NK-92 treated with Interleukin-12 subunit alpha and Interleukin-12 subunit beta, amount 100 ng/mL, for 24 hours (cell line): ENCODE measurements around the gene AFF4.

Source experiments
- DNase-seq: peaks from one replicate; lab custom pipeline; 2025; lab: John Stamatoyannopoulos, UW

AFF4 gene

DNA sequence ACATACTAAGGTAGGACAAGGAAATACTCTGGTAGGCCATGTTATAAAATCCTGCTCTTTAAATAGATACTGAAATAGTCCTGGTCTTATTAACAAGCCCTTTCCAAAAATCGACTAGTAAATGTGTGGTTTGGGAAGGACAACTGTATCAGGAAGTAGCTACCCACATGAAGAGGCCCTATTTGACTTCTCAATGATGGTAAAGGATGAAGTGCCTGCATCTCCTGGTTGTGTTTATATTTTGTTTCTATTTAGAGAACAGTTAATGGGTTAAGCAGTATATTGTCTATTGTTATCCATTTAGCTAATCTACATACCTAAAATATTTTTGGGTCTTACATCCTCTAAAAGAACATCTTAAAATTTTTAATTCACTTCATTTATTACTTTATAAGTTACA, 109.6 kb downstream of the AFF4 start:
- no peak for DNase-seq

GRCh38 chr5:132853323-132853722, 110.1 kb downstream of the AFF4 start:
- DNase-seq, result no peak

DNA sequence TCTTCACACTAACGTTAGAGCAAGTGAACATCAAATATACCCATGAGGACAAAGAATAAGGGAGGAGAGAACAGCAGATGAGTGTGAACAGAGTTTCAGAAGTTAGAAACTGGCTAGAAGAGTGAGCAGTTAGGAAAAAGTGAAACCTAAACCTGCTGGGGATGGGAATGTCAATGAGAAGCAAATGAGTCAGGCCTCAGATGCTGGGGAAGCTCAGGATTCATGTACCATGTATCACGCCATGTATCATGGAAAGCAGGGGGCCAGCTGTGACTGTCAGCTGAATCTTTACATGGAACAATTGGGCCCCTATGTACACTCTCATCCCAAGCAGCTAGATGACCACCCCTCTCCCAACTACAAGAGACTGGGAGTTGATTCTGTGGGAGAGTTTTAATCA, 113.4 kb downstream of the AFF4 start:
- DNase-seq, result no peak

DNA sequence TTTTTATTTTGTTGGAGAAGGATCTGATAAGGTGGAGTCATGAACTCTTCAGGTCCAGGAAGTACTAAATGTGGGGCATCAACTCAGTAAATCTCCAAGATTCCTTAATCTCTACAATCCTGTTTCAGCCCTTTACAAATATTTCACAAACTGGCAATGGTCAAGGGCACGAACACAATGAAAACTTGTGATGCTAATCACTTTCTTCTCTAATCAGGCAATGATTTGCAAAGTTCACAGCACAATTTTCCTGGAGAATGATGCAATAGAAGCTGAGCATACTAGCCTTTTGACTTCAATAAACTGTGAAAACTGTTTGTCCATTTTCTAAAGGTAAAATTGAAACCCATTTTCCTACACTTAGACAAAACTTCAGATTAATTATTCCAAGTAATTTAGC, 114.1 kb downstream of the AFF4 start:
- no peak for DNase-seq

DNA sequence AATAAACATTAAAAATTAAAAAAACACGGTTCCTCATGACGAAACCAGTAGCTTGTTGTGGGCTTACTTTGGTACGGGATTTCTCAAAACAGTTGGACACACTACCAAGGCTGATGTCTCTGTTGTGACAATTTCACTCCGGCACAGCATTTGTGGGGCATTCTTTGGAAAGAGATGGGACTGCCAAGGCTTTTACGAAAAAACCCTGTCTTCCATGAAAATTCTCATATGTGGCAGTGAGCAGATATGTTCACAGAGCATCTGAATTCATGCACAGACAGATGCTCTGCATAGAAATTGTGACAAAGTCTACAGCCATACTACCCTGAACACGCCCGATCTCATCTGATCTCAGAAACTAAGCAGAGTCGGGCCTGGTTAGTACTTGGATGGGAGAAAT, 115.2 kb downstream of the AFF4 start:
- DNase-seq, result no peak

DNA sequence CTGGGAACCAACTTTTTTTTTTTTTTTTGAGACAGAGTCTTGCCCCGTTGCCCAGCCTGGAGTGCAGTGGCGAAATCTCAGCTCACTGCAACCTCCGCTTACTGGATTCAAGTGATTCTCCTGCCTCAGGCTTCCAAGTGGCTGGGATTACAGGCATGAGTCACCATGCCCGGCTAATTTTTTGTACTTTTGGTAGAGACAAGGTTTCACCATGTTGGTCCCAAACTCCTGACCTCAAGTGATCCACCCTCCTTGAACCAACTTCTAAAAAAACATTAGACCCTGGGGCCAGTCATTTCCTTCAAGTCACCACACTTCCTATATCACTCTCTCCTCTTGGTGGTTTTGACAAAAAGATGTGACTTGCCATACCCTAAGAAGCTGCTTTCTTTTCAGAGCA, 122.1 kb downstream of the AFF4 start:
- no peak for DNase-seq

GRCh38 chr5:132840896-132841295, 122.5 kb downstream of the AFF4 start:
- no peak for DNase-seq

DNA sequence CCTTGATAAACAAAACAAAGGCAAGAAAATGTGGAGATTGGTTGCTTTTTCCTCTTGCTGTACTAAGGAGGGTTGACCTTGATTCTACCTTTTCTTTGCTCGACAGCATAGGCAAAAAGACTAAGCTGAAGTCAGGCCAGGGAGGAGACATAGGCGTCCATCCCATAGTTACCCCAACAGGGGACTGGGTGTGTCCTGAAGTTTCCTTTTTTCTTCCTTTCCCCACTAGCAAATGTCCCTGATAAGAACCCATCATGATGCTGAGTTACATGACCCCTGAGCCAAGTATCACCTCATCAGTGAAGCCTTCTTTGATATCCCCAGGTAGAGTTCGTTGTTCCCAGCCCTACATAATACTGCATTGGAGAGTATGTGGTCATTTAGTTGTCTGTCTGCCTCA, 123.1 kb downstream of the AFF4 start:
- DNase-seq, result no peak

DNA sequence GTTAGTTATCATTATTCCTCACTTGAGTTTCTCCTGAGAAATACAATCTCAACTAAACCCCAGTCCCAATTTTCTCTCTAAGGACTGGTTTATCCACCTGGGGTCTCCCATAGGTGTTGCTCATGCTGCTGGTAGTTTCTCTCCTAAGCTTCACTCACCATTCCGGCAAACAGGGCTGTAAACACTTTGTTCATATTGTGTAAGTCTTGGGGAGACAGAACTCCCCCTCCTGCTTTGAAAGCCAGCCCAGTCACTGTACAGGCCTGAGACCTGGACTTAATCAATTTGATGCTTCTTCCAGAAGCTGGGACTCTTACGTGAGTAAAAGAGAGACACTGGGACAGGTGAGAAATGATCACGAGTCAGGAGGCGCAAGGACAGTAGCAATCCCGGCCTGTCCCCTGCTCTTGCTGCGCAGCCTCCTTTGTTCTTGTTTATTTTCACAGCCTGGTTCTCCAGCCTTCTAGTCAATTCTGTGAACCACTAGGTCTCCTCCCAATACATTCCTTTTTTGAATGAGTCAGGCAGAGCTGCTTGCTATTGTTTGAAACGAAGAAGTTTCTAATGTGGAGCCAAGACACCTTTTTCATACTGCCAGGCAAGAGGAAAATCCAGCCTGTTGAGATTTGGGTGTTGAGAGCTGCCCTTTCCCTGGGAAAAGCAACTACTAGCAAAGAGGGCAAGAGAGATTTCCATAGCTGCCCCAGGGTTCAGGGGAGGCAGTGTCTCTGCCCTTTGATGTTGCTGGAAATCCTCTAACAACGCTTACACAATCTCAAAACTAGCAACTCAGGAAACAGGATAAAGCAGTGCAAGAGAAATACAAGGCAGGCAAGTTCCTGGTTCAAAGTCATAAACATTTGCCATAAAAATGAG, 123.8 kb downstream of the AFF4 start:
- DNase-seq, result no peak

DNA sequence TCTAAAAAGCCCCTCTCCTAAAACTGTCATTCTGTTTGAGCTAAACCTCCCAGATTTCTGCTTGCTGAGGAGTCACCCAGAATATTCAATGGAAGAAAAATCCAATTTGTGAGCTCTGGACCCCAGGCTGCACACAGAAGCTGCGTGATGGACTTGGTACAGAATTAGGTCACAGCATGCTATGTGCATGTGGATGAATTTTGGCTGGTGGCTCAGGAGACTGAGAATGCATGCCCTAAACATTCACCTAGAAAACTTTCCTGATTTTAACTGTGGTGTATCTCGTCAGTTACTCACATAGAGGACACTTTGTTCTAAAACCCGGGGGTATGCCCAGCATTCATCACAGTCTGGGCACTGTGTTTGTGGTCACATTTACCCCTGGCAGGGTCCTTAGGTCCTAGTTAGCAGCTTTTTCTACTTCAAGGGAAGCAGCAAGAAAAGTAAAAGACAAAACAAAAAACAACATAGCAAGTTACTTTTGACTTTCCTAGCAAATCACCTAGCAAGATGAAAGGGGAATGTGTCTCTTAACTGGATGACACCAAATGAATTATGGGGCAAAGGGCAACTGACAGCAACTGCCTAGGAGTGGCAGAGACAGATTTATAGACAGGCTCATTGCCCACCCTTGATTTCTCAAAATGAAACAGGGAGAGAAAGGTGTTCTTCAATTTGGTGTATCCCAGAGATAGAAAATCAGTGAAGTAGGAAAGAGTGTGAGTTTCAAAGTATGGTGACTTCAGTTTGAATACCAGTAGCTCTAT, 124.7 kb downstream of the AFF4 start:
- DNase-seq, result no peak

- no peak for DNase-seq
Observed at GRCh38 chr5:132837868-132838267, 125.6 kb downstream of the AFF4 start.

- DNase-seq, result no peak
Observed at GRCh38 chr5:132836852-132837251, 126.6 kb downstream of the AFF4 start.

DNA sequence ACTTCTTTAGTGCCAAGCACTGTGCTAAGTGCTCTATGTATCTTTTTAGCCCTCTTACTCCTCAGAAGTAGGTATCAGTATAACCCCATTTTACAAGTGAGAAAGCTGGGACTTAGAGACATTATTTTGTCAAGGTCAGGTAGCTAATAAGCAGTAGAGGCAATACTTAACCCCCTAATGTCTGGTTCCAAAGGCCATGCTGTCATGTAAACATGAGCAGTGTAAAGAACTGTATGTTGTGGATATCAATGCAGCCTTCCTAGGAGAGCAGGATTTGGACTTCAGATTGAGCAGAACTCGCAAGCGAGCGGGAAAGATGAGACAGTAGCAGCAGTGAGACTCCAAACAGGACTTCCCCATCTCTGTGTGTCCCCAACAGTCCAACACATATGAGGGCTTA, 129.4 kb downstream of the AFF4 start:
- no peak for DNase-seq

DNA sequence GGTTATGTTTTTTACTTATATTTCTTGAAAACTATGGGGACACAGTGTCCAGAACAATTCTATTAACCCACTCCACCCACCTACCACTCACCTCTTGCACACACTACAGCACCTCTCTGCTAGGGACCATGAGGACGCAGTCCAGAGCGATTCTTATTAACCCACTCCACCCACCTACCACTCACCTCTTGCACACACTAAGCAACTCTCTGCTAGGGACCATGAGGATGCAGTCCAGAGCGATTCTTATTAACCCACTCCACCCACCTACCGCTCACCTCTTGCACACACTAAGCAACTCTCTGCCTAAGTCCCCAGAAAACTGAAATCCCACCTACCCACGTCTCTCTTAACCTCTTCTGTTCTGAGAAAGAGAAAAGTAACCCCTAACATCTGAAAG, 130.8 kb downstream of the AFF4 start:
- no peak for DNase-seq

GRCh38 chr5:132831095-132831860, 132.2 kb downstream of the AFF4 start:
- no peak for DNase-seq

DNA sequence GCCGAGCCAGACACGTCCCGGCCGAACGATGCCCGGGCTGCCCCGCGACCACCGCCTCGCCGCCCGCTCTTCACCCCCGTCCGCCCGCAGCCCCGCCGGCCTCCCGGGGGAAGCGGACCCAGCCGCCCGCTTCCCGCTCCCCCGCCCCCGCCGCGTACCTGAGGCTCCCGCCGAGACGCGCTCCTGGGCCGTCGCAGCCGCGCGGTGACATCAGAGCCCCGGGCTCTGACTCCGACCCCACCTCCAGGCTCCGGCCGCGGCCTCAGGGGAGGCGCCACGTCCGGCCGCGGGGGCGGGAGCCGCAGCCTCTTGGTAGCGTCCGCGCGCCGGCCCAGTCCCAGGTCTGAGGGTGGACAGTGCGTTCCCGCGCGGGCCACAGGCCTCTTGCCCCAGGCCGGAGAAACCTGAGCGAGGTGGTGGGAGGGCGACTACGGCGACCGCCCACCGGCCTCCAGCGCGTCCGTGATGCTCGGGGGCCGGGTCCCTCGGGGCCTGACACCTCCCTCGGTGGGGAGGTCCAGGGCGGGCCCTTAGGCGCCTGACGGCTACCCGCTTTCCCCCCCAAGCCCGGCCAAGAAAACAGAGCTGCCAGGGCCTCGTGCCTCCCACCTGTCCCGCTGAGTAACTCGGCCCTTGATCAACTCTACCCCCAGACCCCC, 132.9 kb downstream of the AFF4 start, which contains the start of gene SHROOM1:
SHROOM1 (minus strand) TSS at position 212 of the 659 bp plus-strand sequence. CDS start 4,507 bp downstream, outside the sequence.
- peak; percentile 38 for DNase-seq

DNA sequence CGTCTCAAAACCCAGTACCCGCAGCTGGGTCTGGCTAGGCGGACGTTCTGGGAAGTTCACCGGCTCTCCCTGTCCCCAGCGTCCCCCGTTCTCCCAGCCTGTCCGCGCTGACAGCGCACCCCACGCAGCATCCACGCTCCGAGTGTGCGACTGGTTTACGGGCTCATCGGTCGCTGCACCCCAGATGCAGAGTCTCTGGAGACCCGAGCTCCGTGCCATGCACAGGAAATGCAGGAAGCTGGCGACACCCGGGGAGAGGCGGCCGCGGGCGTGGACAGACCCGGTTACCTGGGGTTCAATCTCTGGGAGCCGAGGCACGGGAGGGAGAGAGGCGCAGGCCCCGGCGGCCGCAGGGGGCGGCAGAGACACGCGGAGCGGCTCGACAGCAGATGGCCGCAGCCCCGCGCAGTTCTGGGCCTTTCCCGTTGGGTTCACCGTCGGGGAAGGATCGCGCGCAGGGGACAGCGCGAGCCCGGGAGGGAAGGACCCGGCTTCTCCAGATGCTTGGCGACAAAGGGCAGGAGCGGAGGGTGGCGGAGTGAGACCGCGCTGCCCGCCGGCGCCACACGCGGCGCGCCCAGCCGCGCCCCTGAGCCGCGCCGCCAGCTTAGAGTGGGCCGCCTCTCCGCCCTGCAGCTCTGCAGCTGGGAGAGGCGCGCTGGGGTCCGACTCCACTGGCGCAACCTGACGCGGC, 133.5 kb downstream of the AFF4 start:
- peak; percentile 60 for DNase-seq

GRCh38 chr5:132828846-132829494, 134.5 kb downstream of the AFF4 start:
- DNase-seq, result no peak

GRCh38 chr5:132827943-132828673, 135.3 kb downstream of the AFF4 start:
- DNase-seq, result no peak
